Measurements from ENCODE around the gene FHOD3. TPM values are rescaled to one million over a fixed set of nuclear protein-coding genes. Genes with fewer than 3 reads are reported as not detected.

Gene FHOD3
- total RNA-seq, 2 donors from 2014 or later = 2.8 to 3.1 TPM

- H3K36me3 Mint-ChIP-seq (ENCODE audit: low read depth) = no peaks in the 10 kb centered on the region
- no peak overlapping the region for H3K4me3 Mint-ChIP-seq
- no peak overlapping the region for H3K27ac ChIP-seq (ENCODE audit: low read depth, low read length)
- TF ChIP-seq CTCF (conservative IDR thresholded peaks at IDR 0.05) = no peak
- no peaks in the 10 kb centered on the region for H3K27me3 Mint-ChIP-seq (ENCODE audit: insufficient read depth)
- no peak for DNase-seq
- 89 to 91% methylated on average over 3 of the region's 3 CpGs for WGBS, 2 experiments (ENCODE audit: insufficient coverage in 1 of 2, insufficient read length in 1 of 2)
- peaks cover 13% of the 10 kb centered on the region for H3K9me3 Mint-ChIP-seq
- H3K9me3 ChIP-seq (ENCODE audit: control insufficient read depth, low read length) = peaks cover 10% of the 10 kb centered on the region
- no peaks in the 10 kb centered on the region for H3K4me1 Mint-ChIP-seq
- no peak overlapping the region for H3K9ac ChIP-seq (ENCODE audit: extremely low read depth, low read length, poor library complexity, severe bottlenecking)
- H3K4me3 ChIP-seq (ENCODE audit: low read length) = no peak overlapping the region
- no peaks in the 10 kb centered on the region for H3K36me3 ChIP-seq (ENCODE audit: control insufficient read depth, insufficient read depth, low read length)
- H3K27ac Mint-ChIP-seq = no peak overlapping the region
- H3K27me3 ChIP-seq (ENCODE audit: control insufficient read depth, insufficient read depth, low read length, poor library complexity, severe bottlenecking) = no peaks in the 10 kb centered on the region
- no peaks in the 10 kb centered on the region for H3K4me1 ChIP-seq (ENCODE audit: control insufficient read depth, insufficient read depth, low read length)
Observed at GRCh38 chr18:36675076-36675475, 377.6 kb downstream of the FHOD3 start.

- no peak overlapping the region for H3K4me3 ChIP-seq (ENCODE audit: low read length)
- H3K36me3 ChIP-seq (ENCODE audit: control insufficient read depth, insufficient read depth, low read length) = no peaks in the 10 kb centered on the region
- Mint-ChIP-seq H3K9me3 (peaks cover 13% of the 10 kb centered on the region), H3K4me3 (no peak overlapping the region), H3K27ac (no peak overlapping the region), H3K4me1 (no peaks in the 10 kb centered on the region), H3K36me3 (ENCODE audit: low read depth) (no peaks in the 10 kb centered on the region), H3K27me3 (ENCODE audit: insufficient read depth) (no peaks in the 10 kb centered on the region)
- H3K4me1 ChIP-seq (ENCODE audit: control insufficient read depth, insufficient read depth, low read length) = no peaks in the 10 kb centered on the region
- TF ChIP-seq CTCF (conservative IDR thresholded peaks at IDR 0.05) = no peak
- peaks cover 10% of the 10 kb centered on the region for H3K9me3 ChIP-seq (ENCODE audit: control insufficient read depth, low read length)
- WGBS, 2 experiments (ENCODE audit: insufficient coverage in 1 of 2, insufficient read length in 1 of 2) = 89% methylated on average over 1 of the region's 2 CpGs; no CpG with 5 or more reads in 1 of the 2 experiments
- DNase-seq = no peak
- no peak overlapping the region for H3K9ac ChIP-seq (ENCODE audit: extremely low read depth, low read length, poor library complexity, severe bottlenecking)
- H3K27ac ChIP-seq (ENCODE audit: low read depth, low read length) = no peak overlapping the region
- H3K27me3 ChIP-seq (ENCODE audit: control insufficient read depth, insufficient read depth, low read length, poor library complexity, severe bottlenecking) = no peaks in the 10 kb centered on the region
Observed at GRCh38 chr18:36675542-36675941, 378.0 kb downstream of the FHOD3 start.

GRCh38 chr18:36676629-36677028 lies 379.1 kb downstream of the FHOD3 start:
- H3K9ac ChIP-seq (ENCODE audit: extremely low read depth, low read length, poor library complexity, severe bottlenecking) = no peak overlapping the region
- H3K9me3 Mint-ChIP-seq = peaks cover 13% of the 10 kb centered on the region
- no peak overlapping the region for H3K4me3 ChIP-seq (ENCODE audit: low read length)
- no peak overlapping the region for H3K27ac Mint-ChIP-seq
- no CpG with 5 or more reads among the region's 1 CpG for WGBS, 2 experiments (ENCODE audit: insufficient coverage in 1 of 2, insufficient read length in 1 of 2)
- no peaks in the 10 kb centered on the region for H3K36me3 Mint-ChIP-seq (ENCODE audit: low read depth)
- H3K36me3 ChIP-seq (ENCODE audit: control insufficient read depth, insufficient read depth, low read length) = no peaks in the 10 kb centered on the region
- peaks cover 10% of the 10 kb centered on the region for H3K9me3 ChIP-seq (ENCODE audit: control insufficient read depth, low read length)
- no peaks in the 10 kb centered on the region for H3K27me3 ChIP-seq (ENCODE audit: control insufficient read depth, insufficient read depth, low read length, poor library complexity, severe bottlenecking)
- no peaks in the 10 kb centered on the region for H3K4me1 Mint-ChIP-seq
- H3K4me3 Mint-ChIP-seq = no peak overlapping the region
- no peaks in the 10 kb centered on the region for H3K4me1 ChIP-seq (ENCODE audit: control insufficient read depth, insufficient read depth, low read length)
- H3K27ac ChIP-seq (ENCODE audit: low read depth, low read length) = no peak overlapping the region
- TF ChIP-seq CTCF (conservative IDR thresholded peaks at IDR 0.05) = no peak
- no peak for DNase-seq
- H3K27me3 Mint-ChIP-seq (ENCODE audit: insufficient read depth) = no peaks in the 10 kb centered on the region
